GM23338 (cell line): ENCODE measurements around the gene TMED7. TPM values are rescaled to one million over a fixed set of nuclear protein-coding genes. Genes with fewer than 3 reads are reported as not detected.
A peak's percentile ranks its signal among the peaks of the same experiment; 100 is the strongest.

Source experiments
- ATAC-seq: fragments of 200-7000 bp; cut with Tn5 transposase; 3 replicates; pipeline ENCODE4 v1.9.1; 2020
- DNase-seq: peaks from one replicate; pipeline ENCODE4 v3.0.0-alpha.2; 2015; ENCODE audit warnings: low spot score
- H2AFZ ChIP-seq: fragments of 200-600 bp; sonication (generic); 2 replicates; pipeline ENCODE4 v1.8.0; 2016; ENCODE audit warnings: antibody characterized with exemption, mild to moderate bottlenecking, moderate library complexity
- H3F3A ChIP-seq: fragments of 200-600 bp; sonication (generic); replicated peaks from 2 replicates; pipeline ENCODE4 v1.8.0; 2017; ENCODE audit warnings: antibody characterized with exemption, mixed run types, low read depth
- H3K27ac ChIP-seq: fragments of 200-600 bp; sonication (generic); 2 replicates; pipeline ENCODE4 v1.6.1; 2016; ENCODE audit warnings: low read depth
- H3K27me3 ChIP-seq: fragments of 200-600 bp; sonication (generic); 2 replicates; pipeline ENCODE4 v1.8.0; 2016; ENCODE audit warnings: mild to moderate bottlenecking, mixed run types, moderate library complexity; ENCODE audit not compliant: insufficient read depth
- H3K36me3 ChIP-seq: fragments of 200-600 bp; sonication (generic); 2 replicates; pipeline ENCODE4 v1.8.0; 2016; ENCODE audit warnings: mild to moderate bottlenecking; ENCODE audit not compliant: insufficient read depth
- H3K4me1 ChIP-seq: fragments of 200-600 bp; sonication (generic); 2 replicates; pipeline ENCODE4 v1.8.0; 2016; ENCODE audit warnings: mild to moderate bottlenecking, moderate library complexity; ENCODE audit not compliant: insufficient read depth
- H3K4me2 ChIP-seq: fragments of 200-600 bp; sonication (generic); 2 replicates; pipeline ENCODE4 v1.7.1; 2017; ENCODE audit warnings: mixed run types
- H3K4me3 ChIP-seq: fragments of 200-600 bp; sonication (generic); 2 replicates; pipeline ENCODE4 v1.6.1; 2016; ENCODE audit warnings: mixed run types
- H3K79me2 ChIP-seq: fragments of 200-600 bp; sonication (generic); replicated peaks from 2 replicates; pipeline ENCODE4 v1.8.0; 2017; ENCODE audit warnings: mild to moderate bottlenecking; ENCODE audit not compliant: insufficient read depth
- H3K9me2 ChIP-seq: fragments of 200-600 bp; sonication (generic); 2 replicates; pipeline ENCODE4 v1.8.0; 2017; ENCODE audit not compliant: insufficient read depth
- H4K20me1 ChIP-seq: fragments of 200-600 bp; sonication (generic); replicated peaks from 2 replicates; pipeline ENCODE4 v1.8.0; 2017; ENCODE audit warnings: mild to moderate bottlenecking; ENCODE audit not compliant: insufficient read depth
- H3K27ac Mint-ChIP-seq: 2 replicates; pipeline ENCODE4 v1.8.0; 2020; ENCODE audit warnings: inconsistent platforms, mild to moderate bottlenecking, moderate library complexity, mixed read lengths
- H3K27me3 Mint-ChIP-seq: 3 replicates; pipeline ENCODE4 v1.8.0; 2022; ENCODE audit warnings: low read depth, mild to moderate bottlenecking, moderate library complexity, mixed read lengths, inconsistent platforms; ENCODE audit not compliant: insufficient read depth, poor library complexity
- H3K36me3 Mint-ChIP-seq: 3 replicates; pipeline ENCODE4 v1.8.0; 2021; ENCODE audit warnings: low read depth, mild to moderate bottlenecking, inconsistent platforms, moderate library complexity, mixed read lengths
- H3K4me1 Mint-ChIP-seq: 3 replicates; pipeline ENCODE4 v1.8.0; 2020; ENCODE audit warnings: mild to moderate bottlenecking, inconsistent platforms, mixed read lengths
- H3K4me3 Mint-ChIP-seq: 3 replicates; pipeline ENCODE4 v1.8.0; 2021; ENCODE audit warnings: moderate library complexity, mild to moderate bottlenecking, inconsistent platforms, mixed read lengths
- H3K9me3 Mint-ChIP-seq: 3 replicates; pipeline ENCODE4 v1.8.0; 2020; ENCODE audit warnings: moderate library complexity, mild to moderate bottlenecking, inconsistent platforms, mixed read lengths
- CREB1 ChIP-seq: fragments of 250-450 bp; sonication (Bioruptor Pico); IDR thresholded peaks from 2 replicates; pipeline ENCODE4 v1.5.0; 2020; ENCODE audit warnings: low read depth, mild to moderate bottlenecking, moderate library complexity
- CTCF ChIP-seq, 2 experiments: fragments of 200-600 bp in 1 of 2; sonication (generic) in 1 of 2; conservative IDR thresholded peaks; 2 replicates each; pipeline versions ENCODE4 v1.5.1 to v1.6.1; 2016 to 2017; ENCODE audit warnings: antibody characterized with exemption in 2 of 2, low read depth in 2 of 2, mild to moderate bottlenecking in 2 of 2, moderate library complexity in 1 of 2
- ETS1 ChIP-seq: IDR thresholded peaks from 2 replicates; pipeline ENCODE4 v1.6.1; 2016; ENCODE audit warnings: antibody characterized with exemption
- EZH2 ChIP-seq: fragments of 200-600 bp; sonication (generic); IDR thresholded peaks from one replicate; pipeline ENCODE4 v1.8.0; 2017; ENCODE audit warnings: antibody characterized with exemption, mild to moderate bottlenecking, low read depth; ENCODE audit not compliant: unreplicated experiment
- EZH2phosphoT487 ChIP-seq: fragments of 200-600 bp; sonication (generic); IDR thresholded peaks from one replicate; pipeline ENCODE4 v1.8.1; 2018; ENCODE audit warnings: antibody characterized with exemption; ENCODE audit not compliant: unreplicated experiment
- NANOG ChIP-seq: IDR thresholded peaks from 2 replicates; pipeline ENCODE4 v1.6.1; 2016; ENCODE audit warnings: antibody characterized with exemption, borderline replicate concordance
- STAT1 ChIP-seq: IDR thresholded peaks from one replicate; pipeline ENCODE4 v1.6.1; 2016; ENCODE audit warnings: antibody characterized with exemption; ENCODE audit not compliant: unreplicated experiment
- ZNF114 ChIP-seq: fragments of 250-450 bp; sonication (Bioruptor Pico); IDR thresholded peaks from 2 replicates; pipeline ENCODE4 v1.5.0; 2020; ENCODE audit warnings: mild to moderate bottlenecking, moderate library complexity
- ZNF462 ChIP-seq: fragments of 250-450 bp; sonication (Bioruptor Pico); IDR thresholded peaks from 2 replicates; pipeline ENCODE4 v1.5.0; 2020; ENCODE audit warnings: mild to moderate bottlenecking, moderate library complexity
- polyA plus RNA-seq: library from polyadenylated mRNA; unstranded; fragments of >200 nt; fragmentation: Nextera tagmentation; extraction: Ambion mirVana; gene quantifications from 2 replicates; pipeline ENCODE4 v1.2.1, GENCODE V29; 2016
- total RNA-seq: library from RNA; depleted of rRNA; stranded (reverse); fragments of >200 nt; shearing (Covaris generic); gene quantifications from 2 replicates; pipeline ENCODE4 v1.2.3, GENCODE V29; 2014

The TMED7 gene
- total and polyA plus RNA-seq, 2 experiments from 2014 or later = 30.2 to 158 TPM

- Histone ChIP-seq H3K9me2 (no peaks in the 10 kb centered on the region), H4K20me1 (no peaks in the 10 kb centered on the region; the same call in 1 of the 2 replicates), H3K4me3 (no peak overlapping the region), H3K36me3 (no peaks in the 10 kb centered on the region), H2AFZ (no peak overlapping the region), H3K27ac (peak overlapping the region; percentile 42), H3K4me1 (peaks cover 23% of the 10 kb centered on the region), H3F3A (peaks cover 1% of the 10 kb centered on the region; the same call in 1 of the 2 replicates), H3K4me2 (peak overlapping the region; percentile 1; the same call in 1 of the 2 replicates), H3K79me2 (peaks cover 3% of the 10 kb centered on the region; the same call in 1 of the 2 replicates), H3K27me3 (no peaks in the 10 kb centered on the region)
- H3K27me3 Mint-ChIP-seq = peaks cover 4% of the 10 kb centered on the region
- no peak for TF ChIP-seq ZNF114 (CRISPR knock-in tag)
- TF ChIP-seq EZH2 = no peak
- TF ChIP-seq ZNF462 (CRISPR knock-in tag) = no peak
- TF ChIP-seq CTCF (conservative IDR thresholded peaks at IDR 0.05; ENCODE audit: low read depth in 2 of 2) = no peak
- no peak for TF ChIP-seq CREB1
- TF ChIP-seq EZH2phosphoT487 = no peak
- no peak for TF ChIP-seq NANOG
- TF ChIP-seq ETS1 = no peak
- TF ChIP-seq STAT1 = no peak
- no peaks in the 10 kb centered on the region; the same call in 1 of the 3 replicates for H3K36me3 Mint-ChIP-seq
- no peaks in the 10 kb centered on the region for H3K9me3 Mint-ChIP-seq
- ATAC-seq (no peak), DNase-seq (no peak)
- H3K27ac Mint-ChIP-seq = no peak overlapping the region; the same call in 1 of the 2 replicates
- peaks cover 19% of the 10 kb centered on the region for H3K4me1 Mint-ChIP-seq
- no peak overlapping the region for H3K4me3 Mint-ChIP-seq
Observed at GRCh38 chr5:115607935-115608334, 17.9 kb downstream of the TMED7 start.
